Kasumi-1 (cell line): ENCODE data around the gene MPP1.
"Not testable (repeated sequence)": the region's sequence is repeated elsewhere in the genome, so short reads cannot be mapped to it uniquely, and the experiment has no call there.

Source experiments
- DNase-seq, 2 experiments: peaks; one replicate each; lab custom pipeline; 2025; lab: John Stamatoyannopoulos, UW

MPP1 gene

GRCh38 chrX:154804957-154805695, at the start of gene MPP1:
Gene MPP1, minus strand, starts transcription at chrX:154805485. Its CDS starts 112 bp downstream, at chrX:154805373.
- peak; percentile 53 to 54 for DNase-seq

GRCh38 chrX:154850957-154851611, 45.8 kb upstream of the MPP1 start:
- DNase-seq: no peak

GRCh38 chrX:154840856-154841255, 35.6 kb upstream of the MPP1 start:
- peak; percentile 74 to 76 for DNase-seq

- no peak for DNase-seq
Observed at GRCh38 chrX:154836163-154836562, 30.9 kb upstream of the MPP1 start.

- no peak for DNase-seq
Observed at GRCh38 chrX:154834562-154834961, 29.3 kb upstream of the MPP1 start, which contains the start of gene SMIM9. Gene SMIM9, minus strand, starts transcription at chrX:154834662. Its CDS starts 3,806 bp downstream, at chrX:154830856.

GRCh38 chrX:154833746-154834274, 28.5 kb upstream of the MPP1 start:
- no peak for DNase-seq

- DNase-seq: no peak
Observed at GRCh38 chrX:154829926-154830442, 24.7 kb upstream of the MPP1 start.

- DNase-seq: no peak
Observed at GRCh38 chrX:154829134-154829533, 23.8 kb upstream of the MPP1 start.

GRCh38 chrX:154828016-154828408, 22.7 kb upstream of the MPP1 start:
- DNase-seq: no peak

- no peak for DNase-seq
Observed at GRCh38 chrX:154827194-154828015, 22.1 kb upstream of the MPP1 start.

- DNase-seq: not testable (repeated sequence)
Observed at GRCh38 chrX:154825586-154825985, 20.3 kb upstream of the MPP1 start.

GRCh38 chrX:154824638-154825037, 19.4 kb upstream of the MPP1 start:
- no peak for DNase-seq

GRCh38 chrX:154822029-154822428, 16.7 kb upstream of the MPP1 start:
- DNase-seq: no peak

GRCh38 chrX:154821523-154821922, 16.2 kb upstream of the MPP1 start:
- no peak for DNase-seq

GRCh38 chrX:154819771-154820341, 14.6 kb upstream of the MPP1 start:
- DNase-seq: no peak

GRCh38 chrX:154818916-154819770, 13.9 kb upstream of the MPP1 start:
- DNase-seq: no peak

GRCh38 chrX:154817048-154817618, 11.8 kb upstream of the MPP1 start:
- not testable (repeated sequence) for DNase-seq

- DNase-seq: not testable (repeated sequence)
Observed at GRCh38 chrX:154816326-154816898, 11.1 kb upstream of the MPP1 start.

- DNase-seq: no peak
Observed at GRCh38 chrX:154815274-154815818, 10.1 kb upstream of the MPP1 start.

GRCh38 chrX:154813801-154814200, 8.5 kb upstream of the MPP1 start:
- DNase-seq: no peak
